OCI-LY7 (cell line): ENCODE results near the gene SLC52A1. TPM values are rescaled to one million over a fixed set of nuclear protein-coding genes. Genes with fewer than 3 reads are reported as not detected.

Source experiments
- BruUV-seq: library from RNA; stranded (reverse); fragments of 400-500 nt; replicated peaks from 2 replicates; lab custom pipeline; 2021; lab: Mats Ljungman, UMichigan
- CTCF ChIA-PET: fragments of 300-600 bp; sonication (Branson Sonifier 250); formaldehyde crosslinking; loops from one replicate; lab custom pipeline; 2022; ENCODE audit warnings: antibody characterized with exemption; ENCODE audit not compliant: unreplicated experiment; lab: Charles Lee
- POLR2A ChIA-PET: fragments of 300-600 bp; sonication (Branson Sonifier 250); formaldehyde crosslinking; loops from one replicate; lab custom pipeline; 2022; ENCODE audit warnings: antibody characterized with exemption; lab: Charles Lee
- DNase-seq: peaks from one replicate; pipeline ENCODE4 v3.0.0-alpha.2; 2015; ENCODE audit warnings: low spot score
- H2AFZ ChIP-seq: fragments of 200-600 bp; sonication (generic), shearing (Covaris generic); 2 replicates; pipeline ENCODE4 v1.6.1; 2014; ENCODE audit warnings: mild to moderate bottlenecking, antibody characterized with exemption, low read length, moderate library complexity
- H3K27ac ChIP-seq: fragments of 200-600 bp; sonication (generic); 2 replicates; pipeline ENCODE4 v1.5.1; 2014; ENCODE audit warnings: mixed run types, low read depth, mild to moderate bottlenecking, moderate library complexity, low read length, inconsistent platforms; ENCODE audit not compliant: poor library complexity, severe bottlenecking
- H3K36me3 ChIP-seq: fragments of 200-600 bp; sonication (generic); 2 replicates; pipeline ENCODE4 v1.6.1; 2014; ENCODE audit warnings: mild to moderate bottlenecking, antibody characterized with exemption, low read length, moderate library complexity, mixed read lengths; ENCODE audit not compliant: insufficient read depth
- H3K4me1 ChIP-seq: fragments of 200-600 bp; sonication (generic); 2 replicates; pipeline ENCODE4 v1.5.1; 2014; ENCODE audit warnings: mild to moderate bottlenecking, low read length; ENCODE audit not compliant: insufficient read depth, poor library complexity, severe bottlenecking
- H3K4me2 ChIP-seq: fragments of 200-600 bp; sonication (generic); 2 replicates; pipeline ENCODE4 v1.6.1; 2014; ENCODE audit warnings: mild to moderate bottlenecking, low read length
- H3K4me3 ChIP-seq: fragments of 200-600 bp; sonication (generic); 2 replicates; pipeline ENCODE4 v1.5.1; 2014; ENCODE audit warnings: mild to moderate bottlenecking, low read depth, low read length; ENCODE audit not compliant: poor library complexity, severe bottlenecking
- H3K79me2 ChIP-seq: fragments of 200-600 bp; sonication (generic); 2 replicates; pipeline ENCODE4 v1.6.1; 2016; ENCODE audit warnings: low read depth, mild to moderate bottlenecking, low read length, moderate library complexity, mixed read lengths; ENCODE audit not compliant: insufficient read depth
- H3K9me2 ChIP-seq: fragments of 200-600 bp; sonication (generic); 2 replicates; pipeline ENCODE4 v1.6.1; 2016; ENCODE audit warnings: mild to moderate bottlenecking, low read length, mixed read lengths; ENCODE audit not compliant: insufficient read depth
- H3K9me3 ChIP-seq: fragments of 200-600 bp; sonication (generic); 2 replicates; pipeline ENCODE4 v1.6.1; 2014; ENCODE audit warnings: mild to moderate bottlenecking, mixed run types, low read length, mixed read lengths
- H4K20me1 ChIP-seq: fragments of 200-600 bp; sonication (generic); 2 replicates; pipeline ENCODE4 v1.6.1; 2014; ENCODE audit warnings: mild to moderate bottlenecking, antibody characterized with exemption, low read length, moderate library complexity, mixed read lengths; ENCODE audit not compliant: insufficient read depth
- CTCF ChIP-seq: fragments of 200-600 bp; sonication (generic); conservative IDR thresholded peaks from 2 replicates; pipeline ENCODE4 v1.5.1; 2014; ENCODE audit warnings: mild to moderate bottlenecking, antibody characterized with exemption, low read length, moderate library complexity, mixed read lengths
- EZH2phosphoT487 ChIP-seq: fragments of 200-600 bp; sonication (generic); IDR thresholded peaks from 2 replicates; pipeline ENCODE4 v1.6.1; 2018; ENCODE audit warnings: low read depth, borderline replicate concordance, mild to moderate bottlenecking, mixed run types, antibody characterized with exemption, low read length, moderate library complexity, mixed read lengths
- intact Hi-C: fragments of 100-400 bp; cut with micrococcal nuclease; formaldehyde crosslinking; loops from one replicate; pipeline ENCODE4 v1.10.0; 2022; ENCODE audit not compliant: unreplicated experiment
- total RNA-seq, 2 experiments: library from RNA; depleted of rRNA in 1 of 2; stranded (reverse); fragments of >200 nt in 1 of 2; shearing (Covaris generic) in 1 of 2; gene quantifications; 2 replicates each; pipeline ENCODE4 v1.2.3, GENCODE V29; 2014 to 2022

Gene SLC52A1
- total RNA-seq, 2 experiments from 2014 or later = not detected

GRCh38 chr17:4998027-4998731 is 37.0 kb downstream of the SLC52A1 start:
- no peak for DNase-seq
- Histone ChIP-seq H3K4me1 (peaks cover 20% of the 10 kb centered on the region), H3K36me3 (peaks cover 19% of the 10 kb centered on the region; the same call in 1 of the 2 replicates), H3K4me3 (peak overlapping the region; percentile 93), H3K79me2 (peaks cover 6% of the 10 kb centered on the region; the same call in 1 of the 2 replicates), H4K20me1 (no peaks in the 10 kb centered on the region), H3K27ac (peak overlapping the region; percentile 18), H3K9me2 (no peaks in the 10 kb centered on the region), H2AFZ (peak overlapping the region; percentile 30; the same call in 1 of the 2 replicates), H3K4me2 (peak overlapping the region; percentile 98), H3K9me3 (no peaks in the 10 kb centered on the region)
- ChIA-PET CTCF (interaction anchor here (1.2 kb wide), 1 partner anchor 10 kb away, joined by 4 read pairs; no protein-coding TSS in a partner anchor), POLR2A (interaction anchor here (0.6 to 2.0 kb wide), 2 partner anchors 9 to 31 kb away, joined by 3 to 6 read pairs; partner anchors contain the start of gene SPAG7)
- no peak for TF ChIP-seq CTCF
- no peak for TF ChIP-seq EZH2phosphoT487
- intact Hi-C loops = no loop called here
- BruUV-seq = no TSS peak

- POLR2A ChIA-PET = interaction anchor here (0.6 to 2.0 kb wide), 2 partner anchors 10 to 30 kb away, joined by 3 to 6 read pairs; partner anchors contain the start of gene SPAG7
- Histone ChIP-seq H2AFZ (peak within 1 kb of the TSS; percentile 42; the same call in 1 of the 2 replicates), H3K4me2 (peak within 1 kb of the TSS; percentile 98), H3K9me2 (no peaks in the 10 kb centered on the region), H3K27ac (peak within 1 kb of the TSS; percentile 48), H3K79me2 (peaks cover 6% of the 10 kb centered on the region; the same call in 1 of the 2 replicates), H4K20me1 (no peaks in the 10 kb centered on the region), H3K36me3 (peaks cover 14% of the 10 kb centered on the region; the same call in 1 of the 2 replicates), H3K4me3 (peak within 1 kb of the TSS; percentile 93), H3K4me1 (peaks cover 20% of the 10 kb centered on the region), H3K9me3 (no peaks in the 10 kb centered on the region)
- intact Hi-C loops = loop anchor here (1.0 kb wide), 1 partner anchor 49 kb away; the partner anchor contains the start of gene PFN1
- DNase-seq = peak; percentile 95
- BruUV-seq = no TSS peak
- CTCF ChIA-PET = interaction anchor here (0.6 to 1.2 kb wide), 2 partner anchors 9 to 25 kb away, joined by 3 to 4 read pairs; no protein-coding TSS in a partner anchor
- TF ChIP-seq EZH2phosphoT487 = no peak
- TF ChIP-seq CTCF = no peak
Observed at GRCh38 chr17:4997302-4998026, 37.8 kb downstream of the SLC52A1 start, which contains the start of the genes INCA1 and KIF1C. Gene INCA1, minus strand, starts transcription at chr17:4997522. Its CDS starts 3,085 bp downstream, at chr17:4994437. Gene KIF1C, plus strand, starts transcription at chr17:4997950. Its CDS starts 2,297 bp downstream, at chr17:5000247.
